ENCODE results near the gene VWA3A.

- TF ChIP-seq POLR2A (IDR thresholded peaks at IDR 0.05; ENCODE audit: low read depth, low read length) (no peak), RCOR1 (IDR thresholded peaks at IDR 0.05; ENCODE audit: insufficient replicate concordance, low read length) (no peak), CTCF (conservative IDR thresholded peaks at IDR 0.05; ENCODE audit: low read depth, low read length) (no peak), MAZ (IDR thresholded peaks at IDR 0.05; ENCODE audit: borderline replicate concordance, low read depth, low read length) (no peak), SMC3 (IDR thresholded peaks at IDR 0.05; ENCODE audit: low read depth, low read length) (no peak)
Measured at GRCh38 chr16:22188267-22188594, 95.9 kb downstream of the VWA3A start.

All from IMR-90 (cell line).